Measurements from ENCODE around the gene SPRING1.

The SPRING1 gene

GRCh38 chr12:116708826-116709756 lies 28.8 kb downstream of the SPRING1 start:
- DNase-seq = peak; percentile 54

GRCh38 chr12:116707751-116708150 lies 30.1 kb downstream of the SPRING1 start:
- DNase-seq = no peak

GRCh38 chr12:116703214-116703795 lies 34.6 kb downstream of the SPRING1 start:
- DNase-seq = peak; percentile 58

- no peak for DNase-seq
Measured at GRCh38 chr12:116701432-116701831, 36.4 kb downstream of the SPRING1 start.

GRCh38 chr12:116700066-116700465 lies 37.8 kb downstream of the SPRING1 start:
- no peak for DNase-seq

- no peak for DNase-seq
Measured at GRCh38 chr12:116698554-116699075, 39.3 kb downstream of the SPRING1 start.

- DNase-seq = no peak
Measured at GRCh38 chr12:116698116-116698515, 39.8 kb downstream of the SPRING1 start.

- DNase-seq = no peak
Measured at GRCh38 chr12:116697716-116698115, 40.2 kb downstream of the SPRING1 start.

- no peak for DNase-seq
Measured at GRCh38 chr12:116697305-116697704, 40.6 kb downstream of the SPRING1 start.

- no peak for DNase-seq
Measured at GRCh38 chr12:116695464-116695725, 42.5 kb downstream of the SPRING1 start.

GRCh38 chr12:116694653-116695463 lies 43.0 kb downstream of the SPRING1 start:
- no peak for DNase-seq

- no peak for DNase-seq
Measured at GRCh38 chr12:116693286-116694227, 44.3 kb downstream of the SPRING1 start.

GRCh38 chr12:116692605-116693004 lies 45.3 kb downstream of the SPRING1 start:
- no peak for DNase-seq

- DNase-seq = no peak
Measured at GRCh38 chr12:116691636-116692035, 46.2 kb downstream of the SPRING1 start.

- no peak for DNase-seq
Measured at GRCh38 chr12:116691205-116691604, 46.7 kb downstream of the SPRING1 start.

- DNase-seq = no peak
Measured at GRCh38 chr12:116689979-116690744, 47.7 kb downstream of the SPRING1 start.

GRCh38 chr12:116689521-116689920 lies 48.3 kb downstream of the SPRING1 start:
- DNase-seq = no peak
